Suprapubic skin (tissue), 3 donors: Measurements from ENCODE around the gene SHPK.

Experiments
- CTCF ChIP-seq, 2 donors: fragments of 200-600 bp in 1 of 2; fragments of 450-650 bp in 1 of 2; sonication (generic) in 1 of 2; IDR thresholded peaks; one replicate each; pipeline ENCODE4 v1.5.1; 2016 to 2019; ENCODE audit warnings: antibody characterized with exemption in 2 of 2, mild to moderate bottlenecking in 1 of 2, moderate library complexity in 1 of 2
- POLR2AphosphoS5 ChIP-seq, 3 donors: sonication (generic); formaldehyde crosslinking; IDR thresholded peaks; one replicate each; pipeline ENCODE4 v1.6.1; 2017; ENCODE audit warnings: antibody characterized with exemption in 3 of 3

- TF ChIP-seq CTCF (IDR thresholded peaks at IDR 0.05), result no peak
- TF ChIP-seq POLR2AphosphoS5 (IDR thresholded peaks at IDR 0.05), result no peak
Observed at GRCh38 chr17:3594051-3594800, 41.8 kb downstream of the SHPK start.
